ENCODE data around the gene APBB2. TPM values are rescaled to one million over a fixed set of nuclear protein-coding genes. Genes with fewer than 3 reads are reported as not detected.

The APBB2 gene
- total RNA-seq, 3 donors from 2014 or later: 1.1 to 2.2 (median 1.2) TPM

DNA sequence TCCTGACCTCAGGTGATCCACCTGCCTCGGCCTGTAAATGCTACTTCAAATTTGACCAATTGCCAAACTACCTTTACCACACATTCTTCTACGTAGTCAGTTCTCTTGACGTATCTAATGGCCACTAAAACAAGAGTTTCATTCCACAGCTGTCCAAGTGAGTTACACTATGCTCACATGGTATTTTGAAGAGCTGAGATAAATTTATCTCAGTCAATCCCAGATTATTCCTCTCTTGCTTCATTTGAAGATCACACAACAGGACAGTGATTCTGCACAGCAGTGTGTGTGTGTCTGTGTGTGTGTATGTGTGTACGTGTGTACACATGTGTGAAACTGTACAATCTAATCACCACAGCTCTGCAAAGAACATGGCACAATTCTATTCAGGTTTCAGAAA is 133.4 kb downstream of the APBB2 start:
- no peak for ATAC-seq
- H3K4me1 Mint-ChIP-seq (ENCODE audit: low read depth): no peaks in the 10 kb centered on the region

DNA sequence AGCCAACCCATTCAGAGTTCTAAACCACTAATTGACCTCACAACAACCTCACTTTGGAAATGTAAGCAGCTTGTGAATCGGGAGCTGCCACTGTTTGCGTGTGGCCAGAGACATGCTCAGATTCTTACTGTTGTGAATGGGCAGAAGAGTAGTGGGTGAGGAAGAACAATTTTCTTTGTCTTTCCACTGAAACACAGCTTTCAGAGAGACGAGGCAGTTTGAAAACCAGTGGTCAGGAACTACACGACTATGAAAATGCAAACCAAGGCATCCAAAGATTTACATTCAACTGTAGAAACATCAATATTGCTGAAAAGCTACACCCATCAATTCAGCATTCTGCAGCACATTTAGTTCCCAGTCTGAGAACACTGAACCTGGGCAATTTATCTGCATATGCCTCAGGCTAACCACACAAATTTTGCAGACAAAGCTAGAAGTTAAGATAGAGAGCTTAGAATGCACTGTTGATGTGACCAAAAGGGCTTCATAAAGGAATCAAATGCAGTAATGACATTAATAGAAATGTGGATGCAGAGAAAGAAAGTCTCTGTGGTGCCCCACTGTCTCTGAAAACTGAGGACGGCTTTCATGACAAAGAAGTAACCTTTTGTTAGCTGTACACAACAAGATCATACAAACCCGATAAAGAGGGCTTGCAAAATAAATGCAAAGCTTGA is 134.3 kb downstream of the APBB2 start:
- Mint-ChIP-seq H3K4me1 (ENCODE audit: low read depth) (no peaks in the 10 kb centered on the region), H3K9me3 (no peaks in the 10 kb centered on the region), H3K36me3 (ENCODE audit: insufficient read depth) (no peaks in the 10 kb centered on the region), H3K4me3 (no peak overlapping the region), H3K27me3 (ENCODE audit: low read depth) (peaks cover 14% of the 10 kb centered on the region)
- ATAC-seq (no peak), DNase-seq (no peak)

More for the DNA sequence above, 133.4 kb downstream of the APBB2 start:
- Mint-ChIP-seq H3K9me3 (peaks cover 3% of the 10 kb centered on the region), H3K36me3 (ENCODE audit: insufficient read depth) (no peaks in the 10 kb centered on the region), H3K27me3 (ENCODE audit: low read depth) (peaks cover 14% of the 10 kb centered on the region), H3K4me3 (no peak overlapping the region)
- no peak for DNase-seq

DNA sequence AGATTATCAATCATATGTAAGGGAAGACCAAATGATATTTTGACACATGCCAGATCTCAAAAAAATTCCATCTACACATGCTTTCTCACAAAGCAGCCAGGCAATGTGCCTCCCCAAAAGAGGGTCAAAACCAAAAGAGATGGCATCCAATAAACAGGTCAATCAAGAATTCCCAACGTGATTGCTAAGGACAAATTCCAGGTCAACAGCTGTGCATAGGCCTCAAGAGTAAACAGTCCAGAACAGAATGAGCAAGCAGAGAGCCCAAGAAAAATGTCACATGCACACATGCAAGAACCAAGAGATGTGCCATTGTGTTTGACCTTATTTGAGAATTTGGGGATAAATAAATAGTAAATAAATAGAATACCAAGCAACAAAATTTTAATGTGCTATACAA is 136.7 kb downstream of the APBB2 start:
- Mint-ChIP-seq H3K4me1 (ENCODE audit: low read depth) (no peaks in the 10 kb centered on the region), H3K9me3 (no peaks in the 10 kb centered on the region), H3K27me3 (ENCODE audit: low read depth) (peaks cover 14% of the 10 kb centered on the region), H3K4me3 (no peak overlapping the region), H3K36me3 (ENCODE audit: insufficient read depth) (no peaks in the 10 kb centered on the region)
- no peak for DNase-seq
- ATAC-seq: no peak

DNA sequence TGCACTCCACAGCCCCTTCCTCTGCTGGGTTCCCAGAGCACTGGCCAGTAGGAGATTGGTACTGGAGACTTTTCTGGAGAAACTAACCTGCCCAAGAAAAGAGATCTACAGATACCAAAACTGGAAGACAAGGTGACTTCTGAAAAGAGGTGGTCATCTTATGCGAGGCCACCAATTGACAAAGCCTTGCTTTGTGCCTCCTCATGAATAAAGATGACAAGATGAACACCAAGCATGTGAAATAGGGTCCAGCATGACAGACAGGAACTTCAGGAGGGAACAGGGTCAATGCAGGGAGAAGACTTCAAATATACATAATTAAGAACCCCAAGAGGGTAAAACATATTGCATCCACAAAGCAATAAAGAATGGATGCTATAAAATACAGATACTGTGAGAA is 137.9 kb downstream of the APBB2 start:
- Mint-ChIP-seq H3K27me3 (ENCODE audit: low read depth) (peaks cover 12% of the 10 kb centered on the region), H3K4me3 (no peak overlapping the region), H3K9me3 (no peaks in the 10 kb centered on the region), H3K4me1 (ENCODE audit: low read depth) (no peaks in the 10 kb centered on the region), H3K36me3 (ENCODE audit: insufficient read depth) (no peaks in the 10 kb centered on the region)
- ATAC-seq (no peak), DNase-seq (no peak)

DNA sequence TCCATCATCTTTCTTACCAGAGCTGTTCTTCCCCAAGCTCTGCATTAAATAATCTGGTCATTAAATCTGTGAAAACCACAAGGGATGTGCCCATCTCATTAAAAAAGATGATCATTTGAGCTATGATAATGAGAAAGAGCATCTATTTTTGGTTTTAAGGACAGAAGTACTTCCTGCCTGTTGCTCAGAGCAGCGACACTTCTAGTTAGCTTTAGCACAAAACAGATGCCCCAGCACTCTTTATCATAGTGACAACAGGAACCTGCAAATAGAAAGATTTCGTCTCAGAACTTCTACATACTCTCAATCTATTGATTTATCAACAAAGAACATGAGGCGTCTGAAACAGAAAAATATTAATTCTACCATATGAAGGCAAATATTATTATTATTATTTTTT is 140.1 kb downstream of the APBB2 start:
- Mint-ChIP-seq H3K27me3 (ENCODE audit: low read depth) (peaks cover 6% of the 10 kb centered on the region), H3K4me3 (no peak overlapping the region), H3K9me3 (no peaks in the 10 kb centered on the region), H3K36me3 (ENCODE audit: insufficient read depth) (no peaks in the 10 kb centered on the region), H3K4me1 (ENCODE audit: low read depth) (no peaks in the 10 kb centered on the region)
- DNase-seq (no peak), ATAC-seq (no peak)

DNA sequence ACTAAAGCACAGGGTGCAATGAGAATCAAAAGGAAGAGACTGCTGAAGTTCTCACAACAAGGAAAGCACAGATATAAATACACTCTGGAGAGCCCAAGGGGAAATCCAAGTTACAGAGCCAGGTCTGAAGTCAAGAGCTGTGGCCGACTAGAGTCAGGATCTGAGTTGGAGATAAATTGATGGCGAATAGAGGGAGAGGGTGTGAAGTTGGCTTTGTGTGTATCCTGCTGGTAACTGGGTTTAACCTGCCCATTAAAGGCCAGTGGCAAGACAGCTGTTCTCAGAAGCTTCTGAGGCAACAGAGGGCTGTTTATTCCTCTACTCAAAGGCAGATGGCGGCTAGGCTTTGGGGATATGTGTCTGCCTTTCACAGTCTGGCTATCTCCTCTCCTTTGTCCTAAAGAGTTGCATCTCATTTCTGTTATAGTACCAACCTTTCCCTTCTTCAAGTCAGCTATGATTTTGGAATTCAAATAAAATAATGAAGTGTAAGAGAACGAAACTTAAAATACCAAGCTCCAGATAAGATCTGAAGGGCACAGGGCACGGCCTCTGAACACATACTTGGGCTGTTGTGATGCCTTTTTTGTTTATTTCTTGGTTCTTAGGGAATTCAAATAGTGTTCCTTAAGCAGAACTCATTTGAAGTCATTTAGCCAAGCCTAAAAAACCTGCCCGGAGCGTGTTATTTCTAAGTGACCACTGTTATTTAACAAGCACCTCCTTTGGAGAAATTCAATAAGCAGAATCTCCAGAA is 142.1 kb downstream of the APBB2 start:
- no peaks in the 10 kb centered on the region for H3K36me3 Mint-ChIP-seq (ENCODE audit: insufficient read depth)
- no peak for ATAC-seq
- no peak for DNase-seq
- peaks cover under 1% of the 10 kb centered on the region for H3K27me3 Mint-ChIP-seq (ENCODE audit: low read depth)
- H3K4me1 Mint-ChIP-seq (ENCODE audit: low read depth): no peaks in the 10 kb centered on the region
- no peaks in the 10 kb centered on the region for H3K9me3 Mint-ChIP-seq
- no peak overlapping the region for H3K4me3 Mint-ChIP-seq

DNA sequence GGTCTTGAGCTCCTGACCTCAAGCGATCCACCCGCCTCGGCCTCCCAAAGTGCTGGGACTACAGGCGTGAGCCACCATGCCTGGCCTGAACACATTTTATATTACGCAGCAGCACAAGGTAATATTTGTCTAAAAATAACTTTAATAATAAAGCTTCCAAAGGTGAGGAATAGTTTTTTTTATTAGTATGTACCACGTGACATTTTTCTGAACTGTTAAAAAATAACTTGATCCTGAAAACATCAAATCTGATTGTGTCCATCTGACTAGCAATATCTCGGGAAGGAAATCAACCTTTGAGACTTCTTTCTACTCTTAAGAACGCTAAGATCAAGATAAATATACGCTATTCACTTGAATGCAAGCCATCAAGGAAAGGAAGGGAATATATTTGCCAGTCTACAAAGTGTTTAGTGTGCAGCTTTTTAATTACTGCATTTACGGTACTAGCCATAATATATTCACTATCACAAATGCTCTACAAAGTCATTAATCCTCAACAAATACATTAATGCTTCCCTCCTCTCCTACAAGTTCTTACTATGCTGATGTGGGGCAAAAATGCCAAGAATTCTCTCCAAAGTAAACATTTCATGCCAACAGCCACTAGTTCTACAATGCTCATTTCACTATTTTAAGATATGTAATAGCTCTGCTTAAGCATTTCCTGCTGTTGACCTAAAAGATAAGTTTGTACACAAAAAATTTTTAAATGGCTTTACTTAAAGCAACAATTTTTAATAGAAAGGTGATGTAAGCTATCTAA is 143.6 kb downstream of the APBB2 start:
- H3K9me3 Mint-ChIP-seq: no peaks in the 10 kb centered on the region
- no peaks in the 10 kb centered on the region for H3K4me1 Mint-ChIP-seq (ENCODE audit: low read depth)
- DNase-seq (no peak), ATAC-seq (no peak)
- H3K36me3 Mint-ChIP-seq (ENCODE audit: insufficient read depth): no peaks in the 10 kb centered on the region
- H3K4me3 Mint-ChIP-seq: no peak overlapping the region
- H3K27me3 Mint-ChIP-seq (ENCODE audit: low read depth): no peaks in the 10 kb centered on the region

DNA sequence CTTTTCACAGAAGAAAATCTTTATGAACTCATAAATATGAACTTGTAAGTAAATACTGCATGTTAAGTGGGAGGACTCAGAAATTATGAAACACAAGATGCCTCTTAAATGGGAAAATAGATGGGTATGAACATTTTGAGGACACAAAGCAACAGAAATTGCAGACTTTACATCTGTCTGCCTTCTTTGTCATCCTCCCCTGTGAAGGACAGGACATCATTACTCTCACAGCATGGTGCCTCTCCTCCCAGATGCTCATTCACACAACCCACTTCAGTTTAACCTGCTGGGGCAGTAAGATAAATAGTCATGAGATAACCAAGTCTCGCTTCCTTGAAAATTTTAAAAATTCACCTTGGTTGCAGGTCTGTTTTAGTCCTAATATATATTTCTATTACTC is 144.5 kb downstream of the APBB2 start:
- no peaks in the 10 kb centered on the region for H3K27me3 Mint-ChIP-seq (ENCODE audit: low read depth)
- H3K9me3 Mint-ChIP-seq: no peaks in the 10 kb centered on the region
- H3K4me1 Mint-ChIP-seq (ENCODE audit: low read depth): no peaks in the 10 kb centered on the region
- no peak for ATAC-seq
- H3K4me3 Mint-ChIP-seq: no peak overlapping the region
- no peaks in the 10 kb centered on the region for H3K36me3 Mint-ChIP-seq (ENCODE audit: insufficient read depth)
- DNase-seq: no peak

DNA sequence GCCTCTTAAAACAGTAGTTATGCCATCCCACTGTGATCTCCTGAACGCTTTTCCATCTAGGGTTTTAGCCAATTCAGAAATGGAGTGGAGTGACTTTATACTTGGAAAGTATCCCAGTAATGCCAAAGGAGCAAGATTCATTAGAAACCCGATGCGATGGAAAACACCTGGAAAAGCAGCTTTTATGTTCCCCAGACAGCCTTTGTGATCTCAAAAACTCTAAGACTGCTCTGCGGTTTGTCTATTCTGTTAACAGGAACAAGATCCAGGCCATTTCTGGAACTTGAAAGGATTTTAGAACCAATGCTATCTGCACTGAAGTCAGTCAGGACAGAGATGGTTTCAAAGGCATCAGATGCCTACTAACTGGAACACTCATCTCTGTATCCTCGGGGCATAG is 145.1 kb downstream of the APBB2 start:
- Mint-ChIP-seq H3K36me3 (ENCODE audit: insufficient read depth) (no peaks in the 10 kb centered on the region), H3K4me1 (ENCODE audit: low read depth) (no peaks in the 10 kb centered on the region), H3K4me3 (no peak overlapping the region), H3K27me3 (ENCODE audit: low read depth) (no peaks in the 10 kb centered on the region), H3K9me3 (no peaks in the 10 kb centered on the region)
- no peak for DNase-seq
- ATAC-seq: no peak

DNA sequence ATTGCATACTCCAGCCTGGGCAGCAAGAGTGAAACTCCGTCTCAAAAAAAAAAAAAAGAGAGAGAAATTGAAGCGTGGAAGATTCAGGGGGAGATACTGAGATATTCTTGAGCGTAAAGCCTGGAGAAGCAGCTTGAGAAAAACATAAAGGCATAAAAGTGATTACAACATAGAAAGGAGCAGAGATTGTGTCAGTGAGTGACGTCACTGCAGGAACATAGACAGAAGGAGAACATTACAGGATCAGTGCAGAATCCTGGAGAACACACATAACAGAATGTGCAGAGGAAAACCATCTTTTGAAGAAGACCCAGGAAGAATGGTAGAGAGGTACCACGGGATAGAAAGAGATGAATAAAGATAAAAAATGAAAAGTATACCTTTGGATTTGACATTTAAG is 147.0 kb downstream of the APBB2 start:
- ATAC-seq: no peak

DNA sequence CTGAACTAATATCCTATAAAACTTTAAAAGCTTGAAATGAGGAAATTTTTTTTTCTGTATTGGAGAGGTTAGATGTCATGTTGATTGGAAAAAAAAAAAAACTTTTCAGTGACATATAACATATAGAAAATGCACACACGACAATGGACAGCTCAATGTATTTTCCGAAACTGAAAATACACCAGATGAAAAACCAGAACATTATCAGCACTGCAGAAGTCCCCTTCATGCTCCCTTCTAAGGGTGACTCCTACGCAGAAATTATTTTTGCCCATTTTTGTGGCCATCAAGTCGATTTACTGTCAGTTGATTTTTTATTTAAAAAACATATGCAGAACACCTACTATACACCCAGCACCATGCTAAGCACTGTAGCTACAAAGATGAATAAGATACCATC is 148.3 kb downstream of the APBB2 start:
- ATAC-seq: no peak
- DNase-seq: no peak
- Mint-ChIP-seq H3K9me3 (no peaks in the 10 kb centered on the region), H3K27me3 (ENCODE audit: low read depth) (no peaks in the 10 kb centered on the region), H3K4me3 (no peak overlapping the region), H3K4me1 (ENCODE audit: low read depth) (no peaks in the 10 kb centered on the region), H3K36me3 (ENCODE audit: insufficient read depth) (no peaks in the 10 kb centered on the region)

More for the DNA sequence above, 147.0 kb downstream of the APBB2 start:
- H3K36me3 Mint-ChIP-seq (ENCODE audit: insufficient read depth): no peaks in the 10 kb centered on the region
- H3K4me1 Mint-ChIP-seq (ENCODE audit: low read depth): no peaks in the 10 kb centered on the region
- H3K9me3 Mint-ChIP-seq: no peaks in the 10 kb centered on the region
- no peaks in the 10 kb centered on the region for H3K27me3 Mint-ChIP-seq (ENCODE audit: low read depth)
- no peak overlapping the region for H3K4me3 Mint-ChIP-seq
- no peak for DNase-seq

DNA sequence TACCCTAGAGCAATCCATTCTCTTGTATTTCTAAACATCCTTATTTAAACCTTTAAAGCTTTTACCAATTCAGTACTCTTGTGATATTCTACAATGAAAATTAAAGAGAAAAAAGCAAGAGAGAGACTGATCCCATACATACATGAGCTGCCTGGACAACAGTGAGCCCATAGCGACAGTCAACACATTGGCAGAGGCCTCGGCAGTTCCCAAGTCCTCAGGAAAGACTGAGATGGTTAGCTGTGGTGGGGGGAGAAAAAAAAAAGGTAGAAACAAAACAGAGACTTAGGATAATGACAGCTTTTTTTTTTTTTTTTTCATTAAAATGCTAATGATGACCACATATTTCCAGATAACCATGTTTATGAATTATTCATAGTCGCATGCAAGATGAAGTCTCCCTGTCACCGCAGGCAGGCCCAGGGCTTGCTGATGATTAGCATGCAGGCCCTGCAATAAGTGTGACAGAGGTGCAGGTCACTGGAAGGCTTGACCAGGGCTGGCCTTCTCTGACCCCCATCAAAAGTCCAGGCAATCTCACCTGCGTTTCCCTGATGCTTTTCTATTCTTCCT is 148.8 kb downstream of the APBB2 start:
- H3K36me3 Mint-ChIP-seq (ENCODE audit: insufficient read depth): no peaks in the 10 kb centered on the region
- H3K9me3 Mint-ChIP-seq: no peaks in the 10 kb centered on the region
- H3K4me3 Mint-ChIP-seq: no peak overlapping the region
- DNase-seq: no peak
- no peaks in the 10 kb centered on the region for H3K4me1 Mint-ChIP-seq (ENCODE audit: low read depth)
- no peak for ATAC-seq
- no peaks in the 10 kb centered on the region for H3K27me3 Mint-ChIP-seq (ENCODE audit: low read depth)

DNA sequence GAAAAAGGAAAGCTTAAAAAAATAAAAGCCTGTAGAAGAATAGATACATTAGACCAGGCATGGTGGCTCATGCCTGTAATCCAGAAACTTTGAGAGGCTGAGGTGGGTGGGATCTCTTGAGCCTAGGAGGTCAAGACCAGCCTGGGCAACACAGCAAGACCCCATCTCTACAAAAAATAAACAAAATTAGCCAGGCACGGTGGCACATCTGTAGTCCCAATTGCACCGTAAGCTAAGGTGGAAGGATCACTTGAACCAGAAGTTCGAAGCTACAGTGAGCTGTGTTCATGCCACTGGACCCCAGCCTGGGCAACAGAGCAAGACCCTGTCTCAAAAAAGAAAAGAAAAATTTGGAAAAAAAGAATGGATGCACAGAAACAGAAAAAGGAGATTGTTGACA is 149.4 kb downstream of the APBB2 start:
- H3K27me3 Mint-ChIP-seq (ENCODE audit: low read depth): no peaks in the 10 kb centered on the region
- ATAC-seq: no peak
- no peak for DNase-seq
- no peaks in the 10 kb centered on the region for H3K9me3 Mint-ChIP-seq
- no peaks in the 10 kb centered on the region for H3K4me1 Mint-ChIP-seq (ENCODE audit: low read depth)
- no peaks in the 10 kb centered on the region for H3K36me3 Mint-ChIP-seq (ENCODE audit: insufficient read depth)
- H3K4me3 Mint-ChIP-seq: no peak overlapping the region

DNA sequence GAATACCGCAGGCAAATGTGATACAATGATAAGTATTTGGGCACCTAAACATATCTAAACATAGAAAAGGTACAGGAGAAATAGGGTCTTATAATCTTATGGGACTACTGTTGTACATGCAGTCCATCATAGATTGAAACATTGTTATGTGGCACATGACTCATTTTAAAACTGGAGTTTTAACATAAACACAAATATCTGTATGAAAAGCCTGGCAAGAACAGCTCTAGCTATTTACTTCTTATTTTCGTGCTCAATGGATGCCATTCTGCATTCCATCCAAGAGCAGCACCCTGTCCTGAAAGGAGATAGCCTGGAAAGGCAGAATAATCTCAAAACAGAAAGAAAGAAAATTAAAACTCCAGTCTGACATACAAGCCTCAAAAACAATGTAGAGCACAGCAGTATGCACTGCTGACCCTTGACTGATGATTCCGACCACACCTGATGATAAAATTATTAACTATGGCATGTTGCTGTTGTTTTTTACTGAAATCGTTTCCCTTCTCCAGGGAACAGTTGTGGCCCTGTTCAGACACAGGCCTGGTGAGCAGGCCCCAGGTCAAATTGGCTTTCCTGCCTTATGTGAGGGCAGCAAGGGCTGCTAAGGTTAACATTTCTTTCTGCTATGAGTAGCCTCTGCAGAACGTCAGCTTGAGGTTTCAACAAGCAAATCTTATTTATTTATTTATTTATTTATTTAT is 152.7 kb downstream of the APBB2 start:
- ATAC-seq (no peak), DNase-seq (no peak)
- Mint-ChIP-seq H3K9me3 (peaks cover 5% of the 10 kb centered on the region), H3K4me1 (ENCODE audit: low read depth) (no peaks in the 10 kb centered on the region), H3K4me3 (no peak overlapping the region), H3K36me3 (ENCODE audit: insufficient read depth) (no peaks in the 10 kb centered on the region), H3K27me3 (ENCODE audit: low read depth) (no peaks in the 10 kb centered on the region)
